ENCODE results near the gene RAI14. TPM values are rescaled to one million over a fixed set of nuclear protein-coding genes. Genes with fewer than 3 reads are reported as not detected.

RAI14 gene
- total RNA-seq, 6 experiments from 2014 or later = 256 to 360 (median 323) TPM

- H3K27ac Mint-ChIP-seq = peak overlapping the region; percentile 89
- H3K27me3 Mint-ChIP-seq (ENCODE audit: insufficient read depth) = peaks cover 7% of the 10 kb centered on the region
- no peaks in the 10 kb centered on the region for H3K9me3 Mint-ChIP-seq
- no peak for TF ChIP-seq CTCF (IDR thresholded peaks at IDR 0.05)
- H3K4me1 Mint-ChIP-seq (ENCODE audit: low read depth) = peaks cover 58% of the 10 kb centered on the region
- H3K4me3 Mint-ChIP-seq = peak overlapping the region; percentile 93
- peaks cover 37% of the 10 kb centered on the region for H3K36me3 Mint-ChIP-seq (ENCODE audit: low read depth)
- peak; percentile 97 for DNase-seq
These were observed 4.3 kb downstream of the RAI14 start for GRCh38 chr5:34660444-34660843.

GRCh38 chr5:34663771-34664496, 7.8 kb downstream of the RAI14 start:
- no peak for TF ChIP-seq CTCF (IDR thresholded peaks at IDR 0.05)
- H3K4me1 Mint-ChIP-seq (ENCODE audit: low read depth) = peaks cover 51% of the 10 kb centered on the region

GRCh38 chr5:34666392-34667080, 10.4 kb downstream of the RAI14 start:
- H3K27me3 Mint-ChIP-seq (ENCODE audit: insufficient read depth) = no peaks in the 10 kb centered on the region
- H3K4me3 Mint-ChIP-seq = no peak overlapping the region
- H3K27ac Mint-ChIP-seq = peak overlapping the region; percentile 62

More at GRCh38 chr5:34663771-34664496, 7.8 kb downstream of the RAI14 start:
- no peak for DNase-seq
- Mint-ChIP-seq H3K27me3 (ENCODE audit: insufficient read depth) (no peaks in the 10 kb centered on the region), H3K36me3 (ENCODE audit: low read depth) (peaks cover 32% of the 10 kb centered on the region), H3K27ac (no peak overlapping the region; the same call in 1 of the 2 replicates), H3K4me3 (no peak overlapping the region), H3K9me3 (no peaks in the 10 kb centered on the region)

GRCh38 chr5:34667705-34668104, 11.6 kb downstream of the RAI14 start:
- Mint-ChIP-seq H3K9me3 (no peaks in the 10 kb centered on the region), H3K4me3 (no peak overlapping the region), H3K4me1 (ENCODE audit: low read depth) (peaks cover 51% of the 10 kb centered on the region), H3K36me3 (ENCODE audit: low read depth) (peaks cover 24% of the 10 kb centered on the region), H3K27me3 (ENCODE audit: insufficient read depth) (no peaks in the 10 kb centered on the region), H3K27ac (peak overlapping the region; percentile 48; the same call in 1 of the 2 replicates)
- TF ChIP-seq CTCF (IDR thresholded peaks at IDR 0.05) = no peak
- DNase-seq = no peak

More at GRCh38 chr5:34666392-34667080, 10.4 kb downstream of the RAI14 start:
- DNase-seq = no peak
- Mint-ChIP-seq H3K9me3 (no peaks in the 10 kb centered on the region), H3K36me3 (ENCODE audit: low read depth) (peaks cover 31% of the 10 kb centered on the region), H3K4me1 (ENCODE audit: low read depth) (peaks cover 50% of the 10 kb centered on the region)
- no peak for TF ChIP-seq CTCF (IDR thresholded peaks at IDR 0.05)

- DNase-seq = no peak
These were observed 13.9 kb downstream of the RAI14 start for GRCh38 chr5:34669931-34670516.

More at GRCh38 chr5:34669931-34670516, 13.9 kb downstream of the RAI14 start:
- Mint-ChIP-seq H3K27ac (peak overlapping the region; percentile 29; the same call in 1 of the 2 replicates), H3K36me3 (ENCODE audit: low read depth) (peaks cover 23% of the 10 kb centered on the region), H3K4me1 (ENCODE audit: low read depth) (peaks cover 65% of the 10 kb centered on the region), H3K9me3 (no peaks in the 10 kb centered on the region), H3K4me3 (no peak overlapping the region), H3K27me3 (ENCODE audit: insufficient read depth) (no peaks in the 10 kb centered on the region)
- no peak for TF ChIP-seq CTCF (IDR thresholded peaks at IDR 0.05)

Data from HFFc6 (cell line).